HCT116 (cell line): ENCODE measurements around the gene MSRB3. TPM values are rescaled to one million over a fixed set of nuclear protein-coding genes. Genes with fewer than 3 reads are reported as not detected.

ENCODE experiments used
- ATAC-seq: fragments of 200-7000 bp; cut with Tn5 transposase; 2 replicates; pipeline ENCODE4 v1.9.1; 2020; ENCODE audit warnings: mild to moderate bottlenecking, moderate library complexity
- BruUV-seq: library from RNA; stranded (reverse); fragments of 400-500 nt; replicated peaks from 2 replicates; lab custom pipeline; 2021; lab: Mats Ljungman, UMichigan
- CTCF ChIA-PET: fragments of 300-600 bp; sonication (Branson Sonifier 250); formaldehyde crosslinking; loops from one replicate; lab custom pipeline; 2021; ENCODE audit warnings: antibody characterized with exemption; lab: Charles Lee
- POLR2A ChIA-PET: fragments of 300-600, 350-600 bp; sonication (Branson Sonifier 250); formaldehyde crosslinking; loops from one replicate; lab custom pipeline; 2021; ENCODE audit warnings: antibody characterized with exemption; lab: Charles Lee
- RAD21 ChIA-PET, 2 experiments: fragments of 300-600 bp; sonication (Branson Sonifier 250); formaldehyde crosslinking; loops; one replicate each; lab custom pipeline; 2023; ENCODE audit warnings: low total read pairs in 2 of 2; ENCODE audit not compliant: uncharacterized antibody in 2 of 2, unreplicated experiment in 2 of 2, low non-redundant PET in 1 of 2; lab: Charles Lee
- DNase-seq: peaks from one replicate; pipeline ENCODE4 v3.0.0-alpha.2; 2010; ENCODE audit warnings: low read depth, low spot score
- H2AFZ ChIP-seq: fragments of 200-600 bp; shearing (Covaris generic), sonication (generic); 2 replicates; pipeline ENCODE4 v1.6.1; 2017; ENCODE audit warnings: low read depth, mixed run types, mixed read lengths, antibody characterized with exemption, low read length; ENCODE audit not compliant: poor library complexity, severe bottlenecking
- H3K27ac ChIP-seq: 2 replicates; pipeline ENCODE4 v1.5.1; 2012; ENCODE audit warnings: low read depth, low read length
- H3K27me3 ChIP-seq: fragments of 200-600 bp; sonication (generic); 2 replicates; pipeline ENCODE4 v1.6.1; 2016; ENCODE audit warnings: mixed run types, low read length, mixed read lengths; ENCODE audit not compliant: insufficient read depth
- H3K36me3 ChIP-seq, 2 experiments: fragments of 200-500 bp in 1 of 2; fragments of 200-600 bp in 1 of 2; sonication (Bioruptor generic) in 1 of 2; sonication (generic) in 1 of 2; 2 replicates each; pipeline versions ENCODE4 v1.5.1 to v1.6.1; 2014 to 2016; ENCODE audit warnings: low read length in 2 of 2, inconsistent platforms in 1 of 2, mixed read lengths in 1 of 2, mixed run types in 1 of 2; ENCODE audit not compliant: insufficient read depth in 2 of 2, control insufficient read depth in 1 of 2
- H3K4me1 ChIP-seq, 2 experiments: fragments of 200-600 bp in 1 of 2; sonication (generic) in 1 of 2; 2 replicates each; pipeline versions ENCODE4 v1.5.1 to v1.6.1; 2012 to 2017; ENCODE audit warnings: low read length in 2 of 2, inconsistent platforms in 1 of 2, mild to moderate bottlenecking in 1 of 2, mixed read lengths in 1 of 2, mixed run types in 1 of 2, moderate library complexity in 1 of 2; ENCODE audit not compliant: insufficient read depth in 2 of 2, control insufficient read depth in 1 of 2
- H3K4me2 ChIP-seq: fragments of 200-600 bp; sonication (generic); 2 replicates; pipeline ENCODE4 v1.6.1; 2017; ENCODE audit warnings: mixed run types, low read length, mixed read lengths
- H3K4me3 ChIP-seq, 2 experiments: fragments of 200-600 bp in 1 of 2; sonication (generic) in 1 of 2; replicated peaks in 1 of 2; 2 replicates each; pipeline ENCODE4 v1.5.1; 2011 to 2016; ENCODE audit warnings: low read length in 2 of 2, control low read depth in 1 of 2, low read depth in 1 of 2, mild to moderate bottlenecking in 1 of 2, mixed read lengths in 1 of 2, mixed run types in 1 of 2
- H3K79me2 ChIP-seq: fragments of 200-600 bp; sonication (generic); 2 replicates; pipeline ENCODE4 v1.6.1; 2017; ENCODE audit warnings: mild to moderate bottlenecking, mixed run types, low read length, moderate library complexity, mixed read lengths; ENCODE audit not compliant: insufficient read depth
- H3K9ac ChIP-seq: fragments of 200-600 bp; sonication (generic); 2 replicates; pipeline ENCODE4 v1.6.1; 2016; ENCODE audit warnings: low read length, mixed read lengths
- H3K9me2 ChIP-seq: fragments of 200-600 bp; sonication (generic), shearing (Covaris generic); 2 replicates; pipeline ENCODE4 v1.6.1; 2017; ENCODE audit warnings: mixed run types, mild to moderate bottlenecking, moderate library complexity; ENCODE audit not compliant: insufficient read depth
- H3K9me3 ChIP-seq, 2 experiments: fragments of 200-500 bp in 1 of 2; fragments of 200-600 bp in 1 of 2; sonication (Bioruptor generic) in 1 of 2; sonication (generic) in 1 of 2; 2 replicates each; pipeline ENCODE4 v1.6.1; 2014 to 2017; ENCODE audit warnings: low read length in 2 of 2, mixed read lengths in 2 of 2, inconsistent platforms in 1 of 2, low read depth in 1 of 2, mild to moderate bottlenecking in 1 of 2, mixed run types in 1 of 2, moderate library complexity in 1 of 2; ENCODE audit not compliant: control insufficient read depth in 1 of 2, insufficient read depth in 1 of 2
- H4K20me1 ChIP-seq: fragments of 200-600 bp; sonication (generic), shearing (Covaris generic); 2 replicates; pipeline ENCODE4 v1.6.1; 2017; ENCODE audit warnings: mixed run types, mild to moderate bottlenecking, moderate library complexity; ENCODE audit not compliant: insufficient read depth
- EGR1 ChIP-seq: IDR thresholded peaks from 2 replicates; pipeline ENCODE4 v1.6.1; 2012; ENCODE audit warnings: low read depth
- ELF1 ChIP-seq: IDR thresholded peaks from 2 replicates; pipeline ENCODE4 v1.6.1; 2012; ENCODE audit warnings: low read depth, borderline replicate concordance
- FOSL1 ChIP-seq: IDR thresholded peaks from 2 replicates; pipeline ENCODE4 v1.6.1; 2012; ENCODE audit warnings: low read depth
- JUND ChIP-seq: IDR thresholded peaks from 2 replicates; pipeline ENCODE4 v1.6.1; 2012
- POLR2AphosphoS5 ChIP-seq: IDR thresholded peaks from 2 replicates; pipeline ENCODE4 v1.6.1; 2011; ENCODE audit warnings: mild to moderate bottlenecking, low read depth, low read length, moderate library complexity
- RAD21 ChIP-seq: IDR thresholded peaks from 2 replicates; pipeline ENCODE4 v1.6.1; 2012; ENCODE audit warnings: low read depth, mild to moderate bottlenecking
- SP1 ChIP-seq: IDR thresholded peaks from 2 replicates; pipeline ENCODE4 v1.6.1; 2012; ENCODE audit warnings: low read depth
- SRF ChIP-seq: IDR thresholded peaks from 2 replicates; pipeline ENCODE4 v1.6.1; 2012; ENCODE audit warnings: low read depth
- TCF7L2 ChIP-seq: IDR thresholded peaks from 2 replicates; pipeline ENCODE4 v1.7.0; 2011; ENCODE audit warnings: borderline replicate concordance, inconsistent platforms; ENCODE audit not compliant: insufficient read depth, insufficient read length; ENCODE audit errors: extremely low read depth
- YY1 ChIP-seq: IDR thresholded peaks from 2 replicates; pipeline ENCODE4 v1.6.1; 2011; ENCODE audit warnings: low read length, low read depth, moderate library complexity, mild to moderate bottlenecking; ENCODE audit not compliant: insufficient replicate concordance; ENCODE audit errors: extremely low read depth
- intact Hi-C: fragments of 100-400 bp; cut with micrococcal nuclease; formaldehyde crosslinking; loops from 2 replicates; pipeline ENCODE4 v1.10.0; 2022
- total RNA-seq: library from RNA; stranded (reverse); gene quantifications from one replicate; pipeline ENCODE4 v1.2.1, GENCODE V29; 2021; ENCODE audit not compliant: unreplicated experiment
- TF ChIP-seq, protein P1 (sequence below): IDR thresholded peaks from 2 replicates; pipeline ENCODE4 v1.6.1; 2011; ENCODE audit warnings: mild to moderate bottlenecking, low read length, moderate library complexity; ENCODE audit not compliant: insufficient replicate concordance; ENCODE audit errors: extremely low read depth
- TF ChIP-seq, protein P2 (sequence below): IDR thresholded peaks from 2 replicates; pipeline ENCODE4 v1.6.1; 2012
- TF ChIP-seq, protein P3 (sequence below): IDR thresholded peaks from 2 replicates; pipeline ENCODE4 v1.6.1; 2012; ENCODE audit warnings: low read depth
- TF ChIP-seq, protein P4 (sequence below): IDR thresholded peaks from 2 replicates; pipeline ENCODE4 v1.6.1; 2012
- TF ChIP-seq, protein P5 (sequence below), 3 experiments: fragments of 200-600 bp in 1 of 3; sonication (generic) in 1 of 3; IDR thresholded peaks in 2 of 3; conservative IDR thresholded peaks in 1 of 3; 2 replicates each; pipeline ENCODE4 v1.5.1; 2012 to 2017; ENCODE audit warnings: low read depth in 2 of 3, low read length in 2 of 3, antibody characterized with exemption in 1 of 3, borderline replicate concordance in 1 of 3, control low read depth in 1 of 3, mild to moderate bottlenecking in 1 of 3, mixed read lengths in 1 of 3, mixed run types in 1 of 3, moderate library complexity in 1 of 3; ENCODE audit not compliant: insufficient read depth in 1 of 3

Gene MSRB3
- total RNA-seq, 1 experiment from 2014 or later, result 8.2 TPM

DNA sequence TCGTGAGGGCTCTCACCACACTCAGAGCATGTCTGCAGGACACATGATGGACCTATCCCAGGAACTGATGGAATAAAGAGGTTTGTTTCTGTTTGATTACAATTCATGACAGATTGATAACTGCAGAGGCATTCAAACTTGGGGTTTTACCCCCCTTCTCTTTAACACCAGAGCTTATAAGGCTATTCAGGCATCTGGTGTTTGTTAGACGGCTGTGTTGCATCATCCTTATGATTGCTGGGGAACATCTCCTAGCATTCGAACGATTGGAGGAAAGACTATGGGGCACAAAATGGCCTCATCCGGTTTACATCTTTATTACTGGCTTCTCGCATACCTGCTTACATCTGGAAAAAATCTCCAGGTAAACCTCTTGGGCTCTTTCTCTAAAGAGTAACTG is 191.8 kb downstream of the MSRB3 start:
- no TSS peak for BruUV-seq
- Histone ChIP-seq H3K27me3 (no peaks in the 10 kb centered on the region), H3K36me3 (no peaks in the 10 kb centered on the region), H3K9me2 (no peaks in the 10 kb centered on the region), H3K4me2 (no peak overlapping the region), H3K4me3 (no peak overlapping the region), H2AFZ (no peak overlapping the region), H3K27ac (no peak overlapping the region), H3K9me3 (no peaks in the 10 kb centered on the region), H3K4me1 (peaks cover 76 to 80% of the 10 kb centered on the region in 2 experiments), H4K20me1 (no peaks in the 10 kb centered on the region), H3K9ac (no peak overlapping the region), H3K79me2 (no peaks in the 10 kb centered on the region)
- ChIA-PET POLR2A (no interaction called here), CTCF (no interaction called here), RAD21 (no interaction called here)
- TF ChIP-seq ELF1 (no peak), JUND (no peak), SP1 (no peak), RAD21 (no peak), POLR2AphosphoS5 (no peak), TCF7L2 (no peak), SRF (no peak), EGR1 (no peak), YY1 (no peak), FOSL1 (no peak)
- TF ChIP-seq, protein P1, sequence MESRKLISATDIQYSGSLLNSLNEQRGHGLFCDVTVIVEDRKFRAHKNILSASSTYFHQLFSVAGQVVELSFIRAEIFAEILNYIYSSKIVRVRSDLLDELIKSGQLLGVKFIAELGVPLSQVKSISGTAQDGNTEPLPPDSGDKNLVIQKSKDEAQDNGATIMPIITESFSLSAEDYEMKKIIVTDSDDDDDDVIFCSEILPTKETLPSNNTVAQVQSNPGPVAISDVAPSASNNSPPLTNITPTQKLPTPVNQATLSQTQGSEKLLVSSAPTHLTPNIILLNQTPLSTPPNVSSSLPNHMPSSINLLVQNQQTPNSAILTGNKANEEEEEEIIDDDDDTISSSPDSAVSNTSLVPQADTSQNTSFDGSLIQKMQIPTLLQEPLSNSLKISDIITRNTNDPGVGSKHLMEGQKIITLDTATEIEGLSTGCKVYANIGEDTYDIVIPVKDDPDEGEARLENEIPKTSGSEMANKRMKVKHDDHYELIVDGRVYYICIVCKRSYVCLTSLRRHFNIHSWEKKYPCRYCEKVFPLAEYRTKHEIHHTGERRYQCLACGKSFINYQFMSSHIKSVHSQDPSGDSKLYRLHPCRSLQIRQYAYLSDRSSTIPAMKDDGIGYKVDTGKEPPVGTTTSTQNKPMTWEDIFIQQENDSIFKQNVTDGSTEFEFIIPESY, result no peak
- TF ChIP-seq, protein P2, sequence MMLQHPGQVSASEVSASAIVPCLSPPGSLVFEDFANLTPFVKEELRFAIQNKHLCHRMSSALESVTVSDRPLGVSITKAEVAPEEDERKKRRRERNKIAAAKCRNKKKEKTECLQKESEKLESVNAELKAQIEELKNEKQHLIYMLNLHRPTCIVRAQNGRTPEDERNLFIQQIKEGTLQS, result no peak
- TF ChIP-seq, protein P3, sequence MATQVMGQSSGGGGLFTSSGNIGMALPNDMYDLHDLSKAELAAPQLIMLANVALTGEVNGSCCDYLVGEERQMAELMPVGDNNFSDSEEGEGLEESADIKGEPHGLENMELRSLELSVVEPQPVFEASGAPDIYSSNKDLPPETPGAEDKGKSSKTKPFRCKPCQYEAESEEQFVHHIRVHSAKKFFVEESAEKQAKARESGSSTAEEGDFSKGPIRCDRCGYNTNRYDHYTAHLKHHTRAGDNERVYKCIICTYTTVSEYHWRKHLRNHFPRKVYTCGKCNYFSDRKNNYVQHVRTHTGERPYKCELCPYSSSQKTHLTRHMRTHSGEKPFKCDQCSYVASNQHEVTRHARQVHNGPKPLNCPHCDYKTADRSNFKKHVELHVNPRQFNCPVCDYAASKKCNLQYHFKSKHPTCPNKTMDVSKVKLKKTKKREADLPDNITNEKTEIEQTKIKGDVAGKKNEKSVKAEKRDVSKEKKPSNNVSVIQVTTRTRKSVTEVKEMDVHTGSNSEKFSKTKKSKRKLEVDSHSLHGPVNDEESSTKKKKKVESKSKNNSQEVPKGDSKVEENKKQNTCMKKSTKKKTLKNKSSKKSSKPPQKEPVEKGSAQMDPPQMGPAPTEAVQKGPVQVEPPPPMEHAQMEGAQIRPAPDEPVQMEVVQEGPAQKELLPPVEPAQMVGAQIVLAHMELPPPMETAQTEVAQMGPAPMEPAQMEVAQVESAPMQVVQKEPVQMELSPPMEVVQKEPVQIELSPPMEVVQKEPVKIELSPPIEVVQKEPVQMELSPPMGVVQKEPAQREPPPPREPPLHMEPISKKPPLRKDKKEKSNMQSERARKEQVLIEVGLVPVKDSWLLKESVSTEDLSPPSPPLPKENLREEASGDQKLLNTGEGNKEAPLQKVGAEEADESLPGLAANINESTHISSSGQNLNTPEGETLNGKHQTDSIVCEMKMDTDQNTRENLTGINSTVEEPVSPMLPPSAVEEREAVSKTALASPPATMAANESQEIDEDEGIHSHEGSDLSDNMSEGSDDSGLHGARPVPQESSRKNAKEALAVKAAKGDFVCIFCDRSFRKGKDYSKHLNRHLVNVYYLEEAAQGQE, result no peak
- TF ChIP-seq, protein P4, sequence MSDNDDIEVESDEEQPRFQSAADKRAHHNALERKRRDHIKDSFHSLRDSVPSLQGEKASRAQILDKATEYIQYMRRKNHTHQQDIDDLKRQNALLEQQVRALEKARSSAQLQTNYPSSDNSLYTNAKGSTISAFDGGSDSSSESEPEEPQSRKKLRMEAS, result no peak
- TF ChIP-seq, protein P5, sequence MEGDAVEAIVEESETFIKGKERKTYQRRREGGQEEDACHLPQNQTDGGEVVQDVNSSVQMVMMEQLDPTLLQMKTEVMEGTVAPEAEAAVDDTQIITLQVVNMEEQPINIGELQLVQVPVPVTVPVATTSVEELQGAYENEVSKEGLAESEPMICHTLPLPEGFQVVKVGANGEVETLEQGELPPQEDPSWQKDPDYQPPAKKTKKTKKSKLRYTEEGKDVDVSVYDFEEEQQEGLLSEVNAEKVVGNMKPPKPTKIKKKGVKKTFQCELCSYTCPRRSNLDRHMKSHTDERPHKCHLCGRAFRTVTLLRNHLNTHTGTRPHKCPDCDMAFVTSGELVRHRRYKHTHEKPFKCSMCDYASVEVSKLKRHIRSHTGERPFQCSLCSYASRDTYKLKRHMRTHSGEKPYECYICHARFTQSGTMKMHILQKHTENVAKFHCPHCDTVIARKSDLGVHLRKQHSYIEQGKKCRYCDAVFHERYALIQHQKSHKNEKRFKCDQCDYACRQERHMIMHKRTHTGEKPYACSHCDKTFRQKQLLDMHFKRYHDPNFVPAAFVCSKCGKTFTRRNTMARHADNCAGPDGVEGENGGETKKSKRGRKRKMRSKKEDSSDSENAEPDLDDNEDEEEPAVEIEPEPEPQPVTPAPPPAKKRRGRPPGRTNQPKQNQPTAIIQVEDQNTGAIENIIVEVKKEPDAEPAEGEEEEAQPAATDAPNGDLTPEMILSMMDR (IDR thresholded peaks at IDR 0.05 in 2 of 3, conservative IDR thresholded peaks at IDR 0.05 in 1 of 3; ENCODE audit: borderline replicate concordance in 1 of 3, insufficient read depth in 1 of 3, low read depth in 2 of 3, low read length in 2 of 3), result no peak
- DNase-seq (no peak), ATAC-seq (no peak)
- intact Hi-C loops, result no loop called here
